Keratinocyte (primary cell): ENCODE results near the gene OR2D3.

Source experiments
- CTCF ChIP-seq, 3 experiments: IDR thresholded peaks in 1 of 3; conservative IDR thresholded peaks in 1 of 3; optimal IDR thresholded peaks in 1 of 3; 2 replicates in 2 of 3; 3 replicates in 1 of 3; pipeline versions ENCODE3 to v1.5.1; 2011; ENCODE audit warnings: low read length in 3 of 3, mild to moderate bottlenecking in 3 of 3, moderate library complexity in 2 of 3, control low read depth in 1 of 3, inconsistent platforms in 1 of 3; ENCODE audit not compliant: insufficient read depth in 2 of 3; ENCODE audit errors: extremely low read depth in 1 of 3
- EZH2 ChIP-seq: IDR thresholded peaks from one replicate; pipeline ENCODE4 v1.6.1; 2012; ENCODE audit warnings: inconsistent platforms, mild to moderate bottlenecking, low read length, moderate library complexity

DNA sequence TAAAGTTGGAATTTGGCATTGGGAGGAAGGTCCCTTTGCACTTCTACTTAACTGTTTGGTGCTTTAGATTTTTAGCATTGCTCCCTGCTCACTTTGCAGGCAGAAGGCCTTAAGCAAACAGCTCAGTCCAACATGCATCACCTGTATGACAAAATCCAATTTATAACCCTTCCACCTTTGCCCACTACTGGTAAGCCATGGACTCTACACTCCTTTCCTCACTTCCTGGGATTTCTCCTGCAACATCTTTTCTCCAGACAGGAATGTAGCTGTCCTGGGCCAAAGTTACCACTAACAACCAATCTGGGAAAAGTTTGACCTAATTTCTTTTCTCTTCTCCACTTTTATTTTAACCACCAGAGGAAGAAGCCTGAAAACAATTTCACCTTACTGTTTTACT lies 26.7 kb upstream of the OR2D3 start:
- TF ChIP-seq EZH2 (no peak), CTCF (optimal IDR thresholded peaks at IDR 0.05 in 1 of 3, IDR thresholded peaks at IDR 0.05 in 1 of 3, conservative IDR thresholded peaks at IDR 0.05 in 1 of 3; ENCODE audit: extremely low read depth in 1 of 3, insufficient read depth in 2 of 3, low read length in 3 of 3) (no peak)
